BJ (cell line): Measurements from ENCODE around the gene SLC16A6. TPM values are rescaled to one million over a fixed set of nuclear protein-coding genes. Genes with fewer than 3 reads are reported as not detected.
"Not testable (repeated sequence)": the region's sequence is repeated elsewhere in the genome, so short reads cannot be mapped to it uniquely, and the experiment has no call there.

Source experiments
- CTCF ChIA-PET: fragments of 350-600 bp; formaldehyde crosslinking; extraction: SDS; loops from one replicate; lab custom pipeline; 2021; ENCODE audit warnings: antibody characterized with exemption, inconsistent platforms; lab: Yijun Ruan, JAX
- POLR2A ChIA-PET: fragments of 300-600 bp; sonication (Branson Sonifier 250); formaldehyde crosslinking; extraction: SDS; loops from one replicate; lab custom pipeline; 2021; ENCODE audit warnings: antibody characterized with exemption; lab: Charles Lee
- DNase-seq: peaks from one replicate; pipeline ENCODE4 v3.0.0-alpha.2; 2011; ENCODE audit warnings: low read depth
- H3K27me3 ChIP-seq: 2 replicates; pipeline ENCODE4 v1.6.0; 2011; ENCODE audit warnings: low read length; ENCODE audit not compliant: control insufficient read depth, insufficient read depth
- H3K36me3 ChIP-seq: 2 replicates; pipeline ENCODE4 v1.5.1; 2011; ENCODE audit warnings: low read length; ENCODE audit not compliant: control insufficient read depth, insufficient read depth
- H3K4me3 ChIP-seq: 2 replicates; pipeline ENCODE4 v1.5.1; 2011; ENCODE audit warnings: low read depth, mild to moderate bottlenecking, control low read depth, low read length
- polyA plus RNA-seq: library from polyadenylated mRNA; depleted of rRNA; stranded (reverse); fragments of >200 nt; gene quantifications from 2 replicates; pipeline ENCODE4 v1.2.3, GENCODE V29; 2011
- TF ChIP-seq, protein P1 (sequence below): IDR thresholded peaks from 2 replicates; pipeline ENCODE4 v1.5.1; 2011; ENCODE audit warnings: low read depth, mild to moderate bottlenecking, control low read depth, inconsistent platforms, low read length, moderate library complexity; ENCODE audit not compliant: insufficient read depth

SLC16A6 gene
- polyA plus RNA-seq, 1 experiment, result 0.20 TPM

DNA sequence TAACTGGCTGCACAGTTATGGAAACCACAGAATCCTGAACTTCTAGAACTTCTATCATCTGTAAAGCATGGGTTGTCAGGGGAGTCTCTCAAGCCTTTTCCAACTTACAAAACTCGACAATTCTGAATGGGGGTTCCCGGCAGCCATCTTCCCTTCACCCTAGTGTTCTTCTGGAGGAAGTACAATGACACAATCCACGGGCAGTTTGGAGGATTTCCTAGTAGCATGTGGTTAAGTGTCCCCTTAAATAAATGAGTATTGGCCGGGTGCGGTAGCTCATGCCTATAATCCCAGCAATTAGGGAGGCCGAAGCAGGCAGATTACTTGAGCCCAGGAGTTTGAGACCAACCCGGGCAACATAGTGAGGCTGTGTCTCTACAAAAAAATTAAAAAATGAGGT is 2.1 kb downstream of the SLC16A6 start:
- Histone ChIP-seq H3K4me3 (no peak overlapping the region), H3K27me3 (peaks cover 7% of the 10 kb centered on the region), H3K36me3 (no peaks in the 10 kb centered on the region)
- no peak for DNase-seq
- TF ChIP-seq, protein P1, sequence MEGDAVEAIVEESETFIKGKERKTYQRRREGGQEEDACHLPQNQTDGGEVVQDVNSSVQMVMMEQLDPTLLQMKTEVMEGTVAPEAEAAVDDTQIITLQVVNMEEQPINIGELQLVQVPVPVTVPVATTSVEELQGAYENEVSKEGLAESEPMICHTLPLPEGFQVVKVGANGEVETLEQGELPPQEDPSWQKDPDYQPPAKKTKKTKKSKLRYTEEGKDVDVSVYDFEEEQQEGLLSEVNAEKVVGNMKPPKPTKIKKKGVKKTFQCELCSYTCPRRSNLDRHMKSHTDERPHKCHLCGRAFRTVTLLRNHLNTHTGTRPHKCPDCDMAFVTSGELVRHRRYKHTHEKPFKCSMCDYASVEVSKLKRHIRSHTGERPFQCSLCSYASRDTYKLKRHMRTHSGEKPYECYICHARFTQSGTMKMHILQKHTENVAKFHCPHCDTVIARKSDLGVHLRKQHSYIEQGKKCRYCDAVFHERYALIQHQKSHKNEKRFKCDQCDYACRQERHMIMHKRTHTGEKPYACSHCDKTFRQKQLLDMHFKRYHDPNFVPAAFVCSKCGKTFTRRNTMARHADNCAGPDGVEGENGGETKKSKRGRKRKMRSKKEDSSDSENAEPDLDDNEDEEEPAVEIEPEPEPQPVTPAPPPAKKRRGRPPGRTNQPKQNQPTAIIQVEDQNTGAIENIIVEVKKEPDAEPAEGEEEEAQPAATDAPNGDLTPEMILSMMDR, result no peak
- CTCF ChIA-PET, result interaction anchor here (1.8 to 2.1 kb wide), 2 partner anchors 14 to 110 kb away, joined by 6 to 9 read pairs; no protein-coding TSS in a partner anchor
- POLR2A ChIA-PET, result no interaction called here

DNA sequence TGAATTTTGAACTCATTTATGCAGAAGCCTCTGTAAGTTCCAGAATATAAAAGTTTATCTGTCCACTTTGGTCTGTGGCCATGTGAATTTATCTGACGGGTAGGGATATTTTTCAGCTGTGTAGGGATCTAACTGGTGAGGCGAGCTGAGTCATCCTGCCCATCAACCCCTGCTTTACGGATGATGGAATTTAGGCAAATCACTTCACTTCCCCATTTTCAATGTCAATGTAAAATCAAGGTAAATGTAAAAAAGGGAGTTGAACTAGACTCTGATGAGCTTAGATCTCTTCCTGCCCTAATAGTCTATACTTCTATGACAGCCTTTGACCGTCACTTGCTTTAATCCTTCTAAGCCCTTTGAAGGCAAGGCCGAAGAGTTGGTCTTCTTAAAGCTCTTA is 2.6 kb downstream of the SLC16A6 start:
- CTCF ChIA-PET, result interaction anchor here (1.8 to 2.1 kb wide), 2 partner anchors 14 to 111 kb away, joined by 6 to 9 read pairs; no protein-coding TSS in a partner anchor
- DNase-seq, result no peak
- TF ChIP-seq, protein P1, result no peak
- H3K36me3 ChIP-seq, result no peaks in the 10 kb centered on the region
- POLR2A ChIA-PET, result no interaction called here
- H3K27me3 ChIP-seq, result peaks cover 5% of the 10 kb centered on the region
- no peak overlapping the region for H3K4me3 ChIP-seq

DNA sequence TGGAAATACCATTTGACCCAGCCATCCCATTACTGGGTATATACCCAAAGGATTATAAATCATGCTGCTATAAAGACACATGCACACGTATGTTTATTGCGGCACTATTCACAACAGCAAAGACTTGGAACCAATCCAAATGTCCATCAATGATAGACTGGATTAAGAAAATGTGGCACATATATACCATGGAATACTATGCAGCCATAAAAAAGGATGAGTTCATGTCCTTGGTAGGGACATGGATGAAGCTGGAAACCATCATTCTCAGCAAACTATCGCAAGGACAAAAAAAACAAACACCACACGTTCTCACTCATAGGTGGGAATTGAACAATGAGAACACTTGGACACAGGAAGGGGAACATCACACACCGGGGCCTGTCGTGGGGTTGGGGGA is 9.0 kb downstream of the SLC16A6 start:
- CTCF ChIA-PET, H3K27me3 ChIP-seq, H3K4me3 ChIP-seq, DNase-seq, H3K36me3 ChIP-seq, POLR2A ChIA-PET: not testable (repeated sequence)

DNA sequence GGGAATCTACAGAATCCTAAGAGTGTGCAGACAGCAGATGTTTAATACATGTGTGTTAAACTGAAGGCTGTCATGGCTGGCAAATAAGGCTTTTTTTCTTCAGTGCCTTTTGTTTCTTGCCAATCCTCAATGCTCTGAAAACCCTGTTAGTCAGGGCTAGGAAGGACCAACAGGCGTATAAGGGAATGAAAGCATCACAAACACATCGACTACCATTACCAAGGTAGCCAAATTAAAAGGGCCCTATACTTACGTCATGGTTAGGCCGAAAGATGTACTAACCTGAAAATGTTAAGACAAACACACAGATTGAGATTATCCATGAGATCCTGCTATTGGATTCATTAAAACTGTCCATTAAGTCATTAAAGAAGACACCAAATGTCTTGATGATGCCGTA is 13.1 kb downstream of the SLC16A6 start:
- H3K27me3 ChIP-seq, result no peaks in the 10 kb centered on the region
- ChIA-PET POLR2A (no interaction called here), CTCF (interaction anchor here (0.7 kb wide), 1 partner anchor 121 kb away, joined by 3 read pairs; no protein-coding TSS in a partner anchor)
- no peaks in the 10 kb centered on the region for H3K36me3 ChIP-seq
- DNase-seq, result no peak
- no peak overlapping the region for H3K4me3 ChIP-seq
- TF ChIP-seq, protein P1, result no peak

DNA sequence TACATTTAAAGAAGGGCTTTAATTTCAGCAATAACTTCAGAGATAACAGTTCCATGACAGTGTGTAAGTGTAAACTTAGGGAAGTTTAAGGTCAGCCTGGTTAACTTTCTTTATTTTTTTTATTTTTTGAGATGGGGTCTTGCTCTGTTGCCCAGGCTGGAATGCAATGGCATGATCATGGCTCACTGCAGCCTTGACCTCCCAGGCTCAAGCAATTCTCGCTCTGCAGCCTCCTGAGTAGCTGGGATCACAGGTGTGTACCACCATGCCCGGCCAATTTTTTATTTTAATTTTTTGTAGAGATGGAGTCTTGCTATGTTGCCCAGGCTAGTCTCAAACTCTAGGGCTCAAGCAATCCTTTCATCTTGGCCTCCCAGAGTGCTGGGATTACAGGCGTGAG is 14.6 kb downstream of the SLC16A6 start:
- H3K4me3 ChIP-seq, POLR2A ChIA-PET, CTCF ChIA-PET, DNase-seq, H3K36me3 ChIP-seq, H3K27me3 ChIP-seq: not testable (repeated sequence)

DNA sequence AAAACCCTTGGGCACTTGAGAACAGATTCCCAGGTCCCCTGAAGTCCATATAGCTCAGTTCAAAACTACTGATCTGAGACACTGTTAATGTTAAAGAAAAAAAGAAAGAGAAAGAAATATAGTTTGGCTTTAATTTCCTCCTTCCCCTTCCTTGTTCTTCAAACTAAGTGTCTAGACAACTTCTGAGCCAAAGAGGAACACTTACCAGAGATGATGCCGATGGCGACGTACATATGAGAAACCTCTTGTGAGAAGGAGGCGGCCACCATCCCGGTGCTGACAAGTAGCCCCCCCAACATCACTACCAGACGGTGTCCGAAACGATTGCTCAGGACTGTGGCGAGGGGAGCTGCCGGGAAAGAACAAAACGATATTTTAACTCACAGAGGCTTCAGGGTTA is 17.2 kb downstream of the SLC16A6 start:
- ChIA-PET CTCF (interaction anchor here (2.3 kb wide), 1 partner anchor 125 kb away, joined by 6 read pairs; no protein-coding TSS in a partner anchor), POLR2A (no interaction called here)
- TF ChIP-seq, protein P1, result no peak

DNA sequence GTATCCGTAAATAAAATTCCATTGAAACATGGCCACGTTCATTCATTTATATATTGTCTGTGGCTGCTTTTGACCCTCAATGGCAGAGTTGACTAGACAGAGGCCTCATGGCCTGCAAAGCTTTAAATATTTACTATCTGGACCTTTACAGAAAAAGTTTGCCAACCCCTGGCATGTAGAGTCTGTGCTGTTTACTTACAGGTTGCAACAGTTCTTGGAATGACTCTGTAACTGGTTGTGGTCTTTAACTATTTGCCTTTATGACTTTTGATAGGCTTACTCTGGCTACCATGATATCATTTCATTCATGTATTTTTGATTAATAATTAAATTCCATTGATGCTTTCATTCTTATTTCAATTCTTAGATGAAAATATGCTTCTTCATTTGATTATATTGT is 25.1 kb downstream of the SLC16A6 start:
- POLR2A ChIA-PET, H3K4me3 ChIP-seq, DNase-seq, H3K36me3 ChIP-seq, H3K27me3 ChIP-seq: not testable (repeated sequence)
- CTCF ChIA-PET, result interaction anchor here (1.1 to 5.9 kb wide), 3 partner anchors 133 to 202 kb away, joined by 3 to 92 read pairs (median 52); no protein-coding TSS in a partner anchor

More for the DNA sequence above, 17.2 kb downstream of the SLC16A6 start:
- H3K27me3 ChIP-seq, result no peaks in the 10 kb centered on the region
- no peak for DNase-seq
- no peaks in the 10 kb centered on the region for H3K36me3 ChIP-seq
- no peak overlapping the region for H3K4me3 ChIP-seq
